MCF 10A (cell line): ENCODE results near the gene EEF1AKMT2. TPM values are rescaled to one million over a fixed set of nuclear protein-coding genes. Genes with fewer than 3 reads are reported as not detected.

Experiments used
- BruUV-seq: library from RNA; stranded (reverse); fragments of 400-500 nt; replicated peaks from 2 replicates; lab custom pipeline; 2021; lab: Mats Ljungman, UMichigan
- CTCF ChIA-PET: fragments of 300-600 bp; sonication (Branson Sonifier 250); formaldehyde crosslinking; extraction: SDS; loops from one replicate; lab custom pipeline; 2021; ENCODE audit warnings: antibody characterized with exemption, inconsistent platforms; lab: Yijun Ruan, JAX
- POLR2A ChIA-PET: fragments of 300-600, 350-650 bp; sonication (Branson Sonifier 250); formaldehyde crosslinking; extraction: SDS; loops from one replicate; lab custom pipeline; 2020; ENCODE audit warnings: antibody characterized with exemption, inconsistent platforms; lab: Yijun Ruan, JAX
- DNase-seq: peaks from one replicate; pipeline ENCODE4 v3.0.0-alpha.2; 2018; ENCODE audit not compliant: unreplicated experiment
- H3K27ac Mint-ChIP-seq: one replicate; pipeline ENCODE4 v1.8.0; 2022; ENCODE audit warnings: mild to moderate bottlenecking, low read depth, mixed read lengths; ENCODE audit not compliant: unreplicated experiment
- H3K27me3 Mint-ChIP-seq: one replicate; pipeline ENCODE4 v1.8.0; 2022; ENCODE audit warnings: mixed read lengths; ENCODE audit not compliant: insufficient read depth, unreplicated experiment
- H3K36me3 Mint-ChIP-seq: one replicate; pipeline ENCODE4 v1.8.0; 2022; ENCODE audit warnings: mild to moderate bottlenecking, moderate library complexity, mixed read lengths; ENCODE audit not compliant: insufficient read depth, unreplicated experiment
- H3K4me1 Mint-ChIP-seq: one replicate; pipeline ENCODE4 v1.8.0; 2022; ENCODE audit warnings: mixed read lengths; ENCODE audit not compliant: insufficient read depth, unreplicated experiment
- H3K4me3 Mint-ChIP-seq: one replicate; pipeline ENCODE4 v1.8.0; 2022; ENCODE audit warnings: mild to moderate bottlenecking, moderate library complexity, mixed read lengths; ENCODE audit not compliant: unreplicated experiment
- H3K9me3 Mint-ChIP-seq: one replicate; pipeline ENCODE4 v1.8.0; 2022; ENCODE audit warnings: mixed read lengths; ENCODE audit not compliant: unreplicated experiment
- intact Hi-C: fragments of 100-400 bp; cut with micrococcal nuclease; formaldehyde crosslinking; loops from 2 replicates; pipeline ENCODE4 v1.14.1; 2022
- total RNA-seq: library from RNA; stranded (reverse); gene quantifications from 2 replicates; pipeline ENCODE4 v1.2.3, GENCODE V29; 2022
- TF ChIP-seq, protein P1 (sequence below): fragments of 200-600 bp; IDR thresholded peaks from one replicate; pipeline ENCODE4 v1.8.0; 2022; ENCODE audit warnings: antibody characterized with exemption, mild to moderate bottlenecking; ENCODE audit not compliant: unreplicated experiment

EEF1AKMT2 gene
- total RNA-seq, 1 experiment from 2014 or later = 17.5 TPM

- no peak overlapping the region for H3K4me3 Mint-ChIP-seq
- ChIA-PET CTCF (interaction anchor here (0.6 to 5.8 kb wide), 22 partner anchors 8 to 741 kb away, joined by 3 to 42 read pairs (median 3); no protein-coding TSS in a partner anchor), POLR2A (interaction anchor here (0.6 to 3.5 kb wide), 12 partner anchors 9 to 1738 kb away, joined by 3 to 23 read pairs (median 4); partner anchors contain the start of gene EEF1AKMT2)
- no peaks in the 10 kb centered on the region for H3K27me3 Mint-ChIP-seq
- DNase-seq = no peak
- H3K36me3 Mint-ChIP-seq = peaks cover 24% of the 10 kb centered on the region
- H3K9me3 Mint-ChIP-seq = no peaks in the 10 kb centered on the region
- BruUV-seq = no TSS peak
- peaks cover 26% of the 10 kb centered on the region for H3K4me1 Mint-ChIP-seq
- TF ChIP-seq, protein P1, sequence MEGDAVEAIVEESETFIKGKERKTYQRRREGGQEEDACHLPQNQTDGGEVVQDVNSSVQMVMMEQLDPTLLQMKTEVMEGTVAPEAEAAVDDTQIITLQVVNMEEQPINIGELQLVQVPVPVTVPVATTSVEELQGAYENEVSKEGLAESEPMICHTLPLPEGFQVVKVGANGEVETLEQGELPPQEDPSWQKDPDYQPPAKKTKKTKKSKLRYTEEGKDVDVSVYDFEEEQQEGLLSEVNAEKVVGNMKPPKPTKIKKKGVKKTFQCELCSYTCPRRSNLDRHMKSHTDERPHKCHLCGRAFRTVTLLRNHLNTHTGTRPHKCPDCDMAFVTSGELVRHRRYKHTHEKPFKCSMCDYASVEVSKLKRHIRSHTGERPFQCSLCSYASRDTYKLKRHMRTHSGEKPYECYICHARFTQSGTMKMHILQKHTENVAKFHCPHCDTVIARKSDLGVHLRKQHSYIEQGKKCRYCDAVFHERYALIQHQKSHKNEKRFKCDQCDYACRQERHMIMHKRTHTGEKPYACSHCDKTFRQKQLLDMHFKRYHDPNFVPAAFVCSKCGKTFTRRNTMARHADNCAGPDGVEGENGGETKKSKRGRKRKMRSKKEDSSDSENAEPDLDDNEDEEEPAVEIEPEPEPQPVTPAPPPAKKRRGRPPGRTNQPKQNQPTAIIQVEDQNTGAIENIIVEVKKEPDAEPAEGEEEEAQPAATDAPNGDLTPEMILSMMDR = no peak
- intact Hi-C loops = no loop called here
- peak overlapping the region; percentile 75 for H3K27ac Mint-ChIP-seq
Measured at GRCh38 chr10:124745252-124745651, 46.4 kb downstream of the EEF1AKMT2 start.

DNA sequence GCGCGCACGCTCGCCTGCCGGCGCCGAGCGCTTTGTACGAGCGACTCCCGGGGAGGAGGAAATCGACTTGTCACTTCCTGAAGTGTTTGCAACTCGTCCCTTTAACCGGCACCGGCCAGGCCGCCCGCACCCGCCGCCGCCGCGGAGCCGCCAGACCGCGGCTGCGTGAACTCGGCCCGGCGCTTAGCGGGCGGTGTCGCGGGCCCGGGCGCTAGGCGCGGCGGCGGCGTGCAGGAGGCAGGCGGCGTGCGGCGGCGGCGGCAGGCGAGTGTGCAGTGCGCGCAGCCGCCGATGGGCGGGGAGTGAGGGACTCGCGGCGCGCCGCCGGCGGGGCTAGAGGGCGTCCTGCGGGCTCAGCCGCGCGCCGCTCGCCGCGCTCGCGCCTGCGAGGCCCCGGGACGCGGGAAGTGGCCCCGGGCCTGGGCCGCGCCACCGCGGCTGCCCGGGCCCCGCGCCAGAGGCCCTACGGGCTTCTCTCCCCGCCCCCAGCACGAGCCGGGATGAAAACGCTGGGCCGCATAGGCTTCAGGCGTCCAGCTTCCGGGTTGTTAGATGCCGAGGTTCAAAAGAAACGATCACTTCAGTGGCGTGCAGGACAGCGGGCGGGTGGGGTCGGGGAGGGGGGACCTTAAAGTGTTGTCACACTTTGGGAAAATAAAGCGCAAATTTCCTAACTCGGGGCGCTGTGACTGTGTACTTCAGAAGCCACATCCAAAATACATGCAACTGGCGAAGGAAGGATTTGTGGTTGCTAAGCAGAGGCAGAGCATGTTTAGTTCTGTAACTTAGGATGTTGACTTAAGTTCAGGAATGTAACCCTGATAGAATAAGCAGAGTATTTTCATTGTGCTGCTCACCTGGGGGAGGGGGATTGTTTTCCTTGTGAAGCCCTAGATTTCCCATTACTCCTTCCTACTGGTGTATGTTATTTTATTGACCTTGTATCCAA, 47.3 kb downstream of the EEF1AKMT2 start, which contains the start of gene FAM53B:
Gene FAM53B (minus strand): TSS at position 277 of the 949 bp plus-strand sequence. CDS start 37,665 bp downstream, outside the sequence.
- no TSS peak for BruUV-seq
- H3K36me3 Mint-ChIP-seq = peaks cover 18% of the 10 kb centered on the region
- intact Hi-C loops = loop anchor here (5.0 kb wide), 2 partner anchors 37 to 97 kb away; no protein-coding TSS in a partner anchor
- POLR2A ChIA-PET = interaction anchor here (0.8 to 3.5 kb wide), 7 partner anchors 8 to 214 kb away, joined by 3 to 23 read pairs (median 5); partner anchors contain the start of gene EEF1AKMT2
- H3K4me3 Mint-ChIP-seq = peak within 1 kb of the TSS; percentile 85
- no peaks in the 10 kb centered on the region for H3K27me3 Mint-ChIP-seq
- H3K27ac Mint-ChIP-seq = peak within 1 kb of the TSS; percentile 75
- TF ChIP-seq, protein P1 = no peak
- peak; percentile 76 for DNase-seq
- CTCF ChIA-PET = interaction anchor here (0.6 to 5.8 kb wide), 13 partner anchors 8 to 271 kb away, joined by 3 to 42 read pairs (median 5); no protein-coding TSS in a partner anchor
- peaks cover 35% of the 10 kb centered on the region for H3K4me1 Mint-ChIP-seq
- H3K9me3 Mint-ChIP-seq = no peaks in the 10 kb centered on the region

- TF ChIP-seq, protein P1 = no peak
- Mint-ChIP-seq H3K4me3 (peak overlapping the region; percentile 85), H3K9me3 (no peaks in the 10 kb centered on the region), H3K4me1 (peaks cover 39% of the 10 kb centered on the region), H3K27me3 (no peaks in the 10 kb centered on the region), H3K27ac (peak overlapping the region; percentile 61), H3K36me3 (peaks cover 17% of the 10 kb centered on the region)
- CTCF ChIA-PET = interaction anchor here (0.6 to 4.1 kb wide), 11 partner anchors 10 to 1149 kb away, joined by 3 to 45 read pairs (median 4); no protein-coding TSS in a partner anchor
- BruUV-seq = no TSS peak
- DNase-seq = peak; percentile 44
- intact Hi-C loops = loop anchor here (5.0 kb wide), 2 partner anchors 36 to 96 kb away; no protein-coding TSS in a partner anchor
- POLR2A ChIA-PET = interaction anchor here (0.6 to 3.9 kb wide), 6 partner anchors 24 to 324 kb away, joined by 3 to 30 read pairs (median 6); partner anchors contain the start of genes EEF1AKMT2 and OAT
Measured at GRCh38 chr10:124743191-124744101, 48.2 kb downstream of the EEF1AKMT2 start.
